AG08396 (cell line): Measurements from ENCODE around the gene ROBO1.
"Not testable (repeated sequence)": the region's sequence is repeated elsewhere in the genome, so short reads cannot be mapped to it uniquely, and the experiment has no call there.

Source experiments
- DNase-seq: peaks from one replicate; pipeline ENCODE4 v3.0.0; 2012; ENCODE audit warnings: low spot score, mixed read lengths

Gene ROBO1

GRCh38 chr3:79767905-79768267, at the start of gene ROBO1:
Gene ROBO1, minus strand, starts transcription at chr3:79767998.
- no peak for DNase-seq

- DNase-seq = no peak
Measured at GRCh38 chr3:79817224-79817623, 49.4 kb upstream of the ROBO1 start.

DNA sequence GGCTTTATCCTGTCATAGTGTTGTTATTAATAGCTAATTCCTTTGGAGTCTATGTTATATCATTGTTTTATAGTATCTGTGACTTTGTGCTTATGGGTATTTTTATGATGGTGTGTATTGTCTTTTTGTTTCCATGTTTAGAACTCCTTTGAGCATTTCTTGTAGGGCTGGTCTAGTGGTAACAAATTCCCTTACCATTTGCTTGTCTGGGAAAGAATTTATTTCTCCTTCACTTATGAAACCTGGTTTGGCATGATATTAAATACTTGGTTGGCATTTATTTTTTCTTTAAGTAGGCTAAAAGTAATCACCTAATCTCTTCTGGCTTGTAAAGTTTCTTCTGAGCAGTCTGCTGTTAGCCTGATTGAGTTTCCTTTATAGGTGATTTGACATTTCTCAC, 47.7 kb upstream of the ROBO1 start:
- DNase-seq = no peak

DNA sequence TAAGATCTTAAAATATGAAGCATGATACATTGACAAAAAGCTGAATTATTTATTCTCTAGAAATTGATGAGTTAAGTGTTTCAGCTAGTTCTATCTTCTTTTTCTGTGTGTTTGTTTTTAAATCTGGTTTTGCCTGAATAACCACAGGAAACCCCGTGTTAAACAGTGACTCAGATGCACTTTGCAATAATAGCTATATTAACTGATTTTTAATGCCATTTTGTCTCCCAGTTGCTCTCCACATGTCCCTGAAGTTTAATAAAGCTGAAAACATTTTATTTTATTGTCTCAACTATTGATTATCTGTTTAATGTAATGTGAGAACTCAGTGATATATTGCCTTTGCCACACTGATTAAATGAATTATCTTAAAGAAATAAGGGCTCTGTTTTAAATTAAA, 42.8 kb upstream of the ROBO1 start:
- DNase-seq = no peak

GRCh38 chr3:79810092-79810491, 42.3 kb upstream of the ROBO1 start:
- no peak for DNase-seq

DNA sequence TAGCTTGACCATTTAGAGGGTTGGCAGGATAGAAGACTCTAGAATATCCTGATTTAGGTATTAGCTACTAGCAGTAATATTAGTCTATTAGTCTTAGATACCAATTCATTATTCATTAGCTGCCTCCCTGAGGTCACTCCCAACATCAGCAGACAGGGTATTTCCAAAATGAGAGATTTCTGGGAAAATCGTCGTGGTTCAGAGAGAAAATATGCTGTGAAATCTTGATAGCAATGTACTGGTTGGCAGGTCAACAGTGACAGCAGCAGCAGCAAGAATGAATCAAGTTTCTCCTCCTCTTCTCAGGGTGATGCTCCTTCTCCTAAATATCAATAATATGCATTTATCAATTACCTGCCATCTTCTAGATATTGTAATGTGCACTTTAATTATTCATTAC, 41.3 kb upstream of the ROBO1 start:
- no peak for DNase-seq

- DNase-seq = no peak
Measured at GRCh38 chr3:79808515-79808914, 40.7 kb upstream of the ROBO1 start.

DNA sequence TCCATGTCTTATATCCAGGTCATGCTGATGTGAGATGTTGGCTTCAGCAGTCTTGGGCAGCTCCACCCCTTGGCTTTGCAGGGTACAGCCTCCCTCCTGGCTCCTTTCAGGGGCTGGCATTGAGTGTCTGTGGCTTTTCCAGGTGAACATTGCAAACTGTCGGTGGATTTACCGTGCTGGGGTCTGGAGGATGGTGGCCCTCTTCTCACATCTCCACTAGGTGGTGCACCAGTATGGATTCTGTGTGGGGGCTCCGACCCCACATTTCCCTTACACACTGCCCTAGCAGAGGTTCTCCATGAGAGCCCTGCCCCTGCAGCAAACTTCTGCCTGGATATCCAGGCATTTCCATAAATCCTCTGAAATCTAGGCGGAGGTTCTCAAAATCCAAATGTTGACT, 22.4 kb upstream of the ROBO1 start:
- not testable (repeated sequence) for DNase-seq

DNA sequence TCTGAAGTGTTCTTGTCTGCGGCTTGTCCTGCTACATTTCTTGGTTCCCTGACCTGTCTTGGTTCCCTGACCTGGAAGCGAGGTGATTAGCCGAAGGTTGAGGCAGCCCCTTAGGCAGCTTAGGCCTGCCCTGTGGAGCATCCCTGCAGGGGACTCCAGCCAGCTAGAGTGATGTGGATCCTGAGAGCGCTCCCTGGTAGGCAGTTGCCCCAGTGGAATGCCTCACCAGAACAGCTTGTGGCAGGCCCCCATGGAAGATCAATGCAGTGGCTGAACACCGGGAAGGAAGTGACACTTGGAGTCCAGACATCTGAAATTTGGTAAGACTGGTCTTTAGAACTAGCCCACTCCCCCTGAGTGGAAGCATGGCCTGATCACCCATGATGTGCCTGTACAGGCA, 5.5 kb upstream of the ROBO1 start:
- no peak for DNase-seq

DNA sequence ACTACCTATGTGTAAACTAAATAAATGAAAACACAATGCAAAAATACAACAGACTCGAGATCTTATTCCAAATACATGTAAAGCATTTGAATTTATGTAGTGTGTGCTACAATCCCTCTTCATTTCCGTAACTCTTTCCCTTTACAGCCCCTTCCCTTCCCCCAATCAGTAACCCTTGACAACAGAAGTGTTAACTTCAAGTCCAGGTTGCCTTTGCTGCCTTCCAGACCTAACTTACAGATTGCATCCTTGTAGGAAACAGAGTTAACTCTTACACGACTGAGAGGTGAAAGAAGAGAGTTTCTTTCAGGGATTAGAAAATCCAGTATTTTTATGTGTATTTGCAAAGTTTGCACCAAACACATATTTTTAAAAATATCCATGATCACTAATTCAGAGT, 1.4 kb upstream of the ROBO1 start:
- DNase-seq = no peak

GRCh38 chr3:79767194-79767904, 449 bp downstream of the ROBO1 start:
- no peak for DNase-seq

DNA sequence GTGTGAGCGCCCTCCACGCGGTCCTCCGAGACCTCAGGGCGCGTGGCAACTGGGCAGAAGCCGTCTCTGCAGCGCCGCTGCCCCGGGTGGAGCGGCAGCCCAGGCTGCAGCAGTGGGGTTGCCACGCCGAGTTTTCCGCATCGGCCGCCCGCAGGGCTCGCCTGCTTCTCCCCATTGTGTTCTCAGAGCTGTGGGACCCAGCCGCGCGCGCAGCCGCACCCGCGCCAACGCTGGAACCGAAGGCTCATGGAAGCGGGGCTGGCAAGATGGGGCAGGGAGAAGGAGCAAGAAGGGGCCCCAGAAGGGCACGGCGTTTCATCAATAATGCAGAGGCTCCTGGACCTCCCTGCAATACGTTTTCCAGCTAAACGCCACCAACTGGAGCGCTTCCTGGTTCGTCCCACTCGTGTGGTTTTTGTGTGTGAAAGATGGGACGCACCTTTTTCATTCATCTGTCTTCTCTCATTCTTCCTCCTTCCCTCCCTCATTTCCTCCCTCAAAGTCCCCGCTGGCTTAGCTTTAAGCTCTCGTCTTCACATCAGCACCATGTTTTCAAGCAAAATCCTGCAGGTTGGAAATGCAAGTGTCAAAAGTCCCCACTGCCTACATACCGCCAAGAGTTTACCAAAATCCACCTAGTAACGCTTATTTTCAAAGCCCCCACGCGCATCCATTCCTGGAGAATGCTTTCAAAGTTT, 1.2 kb downstream of the ROBO1 start:
- DNase-seq = no peak

DNA sequence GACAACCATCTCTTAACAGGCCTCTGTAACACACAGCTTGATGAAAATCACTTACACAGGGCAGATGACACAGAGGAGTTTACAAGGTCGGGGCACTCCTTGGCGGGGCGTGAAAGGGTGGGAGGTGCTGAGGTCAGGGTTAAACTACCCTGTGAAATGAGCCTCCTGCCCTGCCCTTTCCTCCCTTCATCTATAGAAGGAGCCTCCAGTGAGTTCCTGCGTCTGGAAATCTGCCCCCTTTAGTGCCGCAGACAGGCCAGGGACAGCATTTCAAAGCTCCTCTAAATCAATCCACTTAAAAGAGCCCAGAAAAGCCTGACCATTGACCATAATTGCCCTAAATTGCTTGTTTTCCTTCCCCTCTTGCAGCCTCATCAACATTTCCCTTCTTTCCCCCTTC, 1.9 kb downstream of the ROBO1 start:
- no peak for DNase-seq

- no peak for DNase-seq
Measured at GRCh38 chr3:79761441-79761840, 6.4 kb downstream of the ROBO1 start.

- no peak for DNase-seq
Measured at GRCh38 chr3:79751703-79752102, 16.1 kb downstream of the ROBO1 start.

DNA sequence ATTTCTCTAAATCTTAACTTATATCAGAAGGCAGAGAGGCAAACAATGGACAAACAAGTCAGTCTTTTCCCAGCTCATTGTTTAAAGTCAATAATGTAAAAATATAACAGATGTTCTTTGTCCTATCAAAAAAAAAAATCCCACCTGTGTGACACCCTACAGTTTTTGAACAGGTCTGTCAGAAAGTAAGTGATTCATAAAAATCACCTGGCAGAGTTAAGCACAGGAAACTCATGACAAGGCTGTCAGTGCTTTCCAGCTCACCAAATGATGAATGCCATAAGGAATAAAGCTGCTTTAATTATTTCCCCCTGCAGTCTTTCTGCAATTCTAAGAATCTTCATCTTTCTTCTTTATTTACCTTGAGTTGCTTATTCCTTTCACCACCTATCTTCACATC, 30.3 kb downstream of the ROBO1 start:
- DNase-seq = no peak

GRCh38 chr3:79729096-79729495, 38.7 kb downstream of the ROBO1 start:
- DNase-seq = no peak

DNA sequence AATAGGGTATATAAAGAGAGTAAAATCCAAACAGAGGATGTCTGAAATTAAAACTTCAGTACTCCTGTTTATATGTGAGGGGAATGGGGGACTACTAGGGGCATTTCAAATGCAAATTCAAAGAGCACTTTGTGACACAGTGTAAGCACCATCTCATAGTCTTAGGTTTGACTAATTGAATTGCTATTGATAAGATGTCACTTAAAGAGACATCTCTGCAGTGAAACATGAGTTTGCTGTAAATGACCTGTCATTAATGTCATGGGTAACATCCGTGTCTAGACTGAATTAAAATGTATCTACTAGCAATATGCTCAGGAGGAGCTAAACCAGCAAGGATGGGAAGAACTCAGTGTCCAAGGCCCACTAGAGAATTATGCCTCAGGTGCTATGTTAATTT, 41.0 kb downstream of the ROBO1 start:
- DNase-seq = no peak

DNA sequence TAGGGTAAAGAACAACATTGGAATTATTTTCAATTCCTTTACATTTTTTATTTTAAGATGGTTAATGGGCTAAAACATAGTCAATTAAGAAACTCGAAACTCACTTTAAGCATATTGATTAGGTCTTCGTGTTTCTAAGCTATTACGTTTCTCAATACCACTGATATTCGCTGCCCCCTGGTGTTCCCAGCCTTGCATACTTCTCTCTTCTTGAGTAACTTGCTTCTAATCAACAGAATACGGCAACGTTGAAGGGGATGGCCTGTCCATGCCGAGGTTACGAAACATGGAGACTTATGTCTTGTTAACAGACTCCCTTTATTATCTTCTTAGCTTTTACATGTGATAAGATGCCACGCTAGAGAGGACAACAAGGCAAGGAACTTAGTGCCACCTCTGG, 43.6 kb downstream of the ROBO1 start:
- DNase-seq = no peak

- DNase-seq = no peak
Measured at GRCh38 chr3:79690072-79690471, 77.7 kb downstream of the ROBO1 start.

- DNase-seq = no peak
Measured at GRCh38 chr3:79685108-79685507, 82.7 kb downstream of the ROBO1 start.

DNA sequence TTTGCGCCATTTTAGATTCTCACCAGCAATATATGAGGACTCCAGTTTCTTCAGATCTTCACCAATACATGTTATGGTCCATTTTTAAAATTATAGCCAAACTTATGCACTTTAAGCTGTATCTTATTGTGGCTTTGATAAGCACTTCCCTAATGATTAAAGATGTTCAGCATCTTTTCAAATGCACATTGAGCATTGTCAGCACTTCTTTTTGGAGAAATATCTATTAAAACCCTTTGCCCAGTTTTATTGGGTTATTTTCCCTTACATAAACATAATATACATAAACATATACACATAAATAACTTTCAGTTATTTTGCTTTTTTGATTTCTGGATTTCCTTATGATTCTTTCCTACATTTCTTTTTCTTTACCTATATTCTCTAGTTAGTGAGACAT, 83.8 kb downstream of the ROBO1 start:
- DNase-seq = no peak

DNA sequence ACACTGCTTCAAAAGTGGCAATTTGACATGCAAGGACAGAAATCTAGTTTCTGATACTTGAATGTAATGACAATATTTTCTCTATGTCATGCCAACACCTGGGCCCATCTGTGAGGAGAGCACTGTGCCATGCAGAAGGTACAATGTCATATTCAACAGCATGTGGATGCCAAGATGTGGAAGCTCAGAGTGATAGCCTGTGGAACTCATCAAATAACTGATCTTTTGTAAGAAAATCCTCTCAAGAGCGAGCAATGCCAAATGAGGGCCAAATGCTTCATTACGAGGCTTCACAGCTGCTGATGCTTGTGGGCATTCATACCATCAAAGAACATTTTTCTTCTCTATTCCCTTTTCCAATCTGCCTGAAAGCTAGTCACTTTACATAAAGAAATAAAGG, 95.1 kb downstream of the ROBO1 start:
- no peak for DNase-seq

DNA sequence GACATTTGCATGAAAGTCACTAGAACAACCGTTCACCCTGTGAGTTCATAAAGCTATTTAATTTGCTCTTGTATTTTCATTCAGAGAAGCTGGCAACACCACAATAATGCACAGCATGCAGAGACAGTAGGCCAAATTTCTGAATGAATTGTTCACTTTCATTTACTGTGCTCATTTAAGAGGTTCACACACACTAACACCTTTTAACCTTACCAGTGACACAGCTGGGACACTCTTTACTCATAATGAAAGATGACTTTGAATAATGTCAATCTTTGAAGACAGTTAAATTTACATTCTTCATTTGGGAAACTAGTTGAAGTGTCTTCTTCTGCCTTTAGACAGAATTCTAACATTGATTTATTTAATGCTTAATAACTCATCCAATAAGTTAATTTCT, 95.7 kb downstream of the ROBO1 start:
- no peak for DNase-seq
